IPS-18a (cell line): ENCODE data around the gene HHAT.

Source experiments
- H3K27ac ChIP-seq: one replicate; pipeline ENCODE4 v1.5.1; 2013; ENCODE audit warnings: low read length
- H3K27me3 ChIP-seq: one replicate; pipeline ENCODE4 v1.6.1; 2013; ENCODE audit warnings: mild to moderate bottlenecking, low read length; ENCODE audit not compliant: control insufficient read depth, insufficient read depth
- H3K36me3 ChIP-seq: one replicate; pipeline ENCODE4 v1.6.1; 2013; ENCODE audit warnings: low read depth, low read length; ENCODE audit not compliant: control insufficient read depth
- H3K4me1 ChIP-seq: one replicate; pipeline ENCODE4 v1.6.1; 2013; ENCODE audit warnings: low read depth, low read length; ENCODE audit not compliant: control insufficient read depth
- H3K4me3 ChIP-seq: one replicate; pipeline ENCODE4 v1.5.1; 2013; ENCODE audit warnings: low read length
- H3K9ac ChIP-seq: one replicate; pipeline ENCODE4 v1.6.1; 2013; ENCODE audit warnings: mild to moderate bottlenecking, low read length, moderate library complexity
- H3K9me3 ChIP-seq: one replicate; pipeline ENCODE4 v1.6.1; 2013; ENCODE audit warnings: low read depth, low read length; ENCODE audit not compliant: control insufficient read depth

Gene HHAT

DNA sequence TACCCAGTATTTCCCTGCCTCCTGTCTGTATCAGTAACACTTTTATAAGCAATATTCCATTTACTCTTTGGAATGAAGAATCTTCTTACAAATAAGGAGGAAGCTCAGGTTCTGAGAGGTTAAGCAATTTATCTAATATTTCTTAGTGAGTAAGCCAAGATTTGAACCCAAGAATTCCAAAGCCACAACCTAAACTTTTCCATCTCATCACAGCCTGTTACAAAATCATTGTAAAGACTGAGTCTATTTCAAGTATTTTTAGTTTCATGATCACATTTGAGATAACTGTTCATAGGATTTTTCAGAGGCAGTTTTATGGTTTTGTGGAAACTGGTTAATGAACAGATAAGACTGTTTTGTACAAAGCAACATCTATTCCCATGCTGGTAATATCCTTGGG is 29.8 kb upstream of the HHAT start:
- Histone ChIP-seq H3K36me3 (no peaks in the 10 kb centered on the region), H3K27me3 (peaks cover 4% of the 10 kb centered on the region), H3K9me3 (no peaks in the 10 kb centered on the region), H3K4me3 (no peak overlapping the region), H3K4me1 (peaks cover 17% of the 10 kb centered on the region), H3K9ac (no peak overlapping the region), H3K27ac (no peak overlapping the region)

DNA sequence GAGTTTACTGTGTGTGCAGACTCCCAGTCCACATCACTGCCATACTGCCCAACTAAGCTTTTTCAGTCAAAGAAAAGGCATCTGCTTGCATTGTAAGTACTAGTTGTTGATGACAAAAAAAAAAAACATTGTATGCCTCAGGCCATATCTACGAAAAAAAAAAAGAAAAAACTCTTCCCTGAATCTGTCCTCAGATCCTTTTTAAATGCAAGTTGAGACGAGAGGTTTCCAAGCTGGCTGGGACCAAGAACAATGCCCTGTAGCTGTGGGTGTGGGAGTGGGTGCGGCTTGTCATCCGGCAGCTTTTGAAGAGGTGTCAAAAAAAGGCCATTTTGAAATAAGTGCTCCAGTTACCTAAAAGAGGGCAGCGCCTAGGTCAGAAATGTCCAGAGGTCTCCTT is 29.2 kb upstream of the HHAT start:
- Histone ChIP-seq H3K9ac (no peak overlapping the region), H3K27me3 (peaks cover 2% of the 10 kb centered on the region), H3K4me3 (no peak overlapping the region), H3K36me3 (no peaks in the 10 kb centered on the region), H3K4me1 (peaks cover 17% of the 10 kb centered on the region), H3K27ac (no peak overlapping the region), H3K9me3 (no peaks in the 10 kb centered on the region)

DNA sequence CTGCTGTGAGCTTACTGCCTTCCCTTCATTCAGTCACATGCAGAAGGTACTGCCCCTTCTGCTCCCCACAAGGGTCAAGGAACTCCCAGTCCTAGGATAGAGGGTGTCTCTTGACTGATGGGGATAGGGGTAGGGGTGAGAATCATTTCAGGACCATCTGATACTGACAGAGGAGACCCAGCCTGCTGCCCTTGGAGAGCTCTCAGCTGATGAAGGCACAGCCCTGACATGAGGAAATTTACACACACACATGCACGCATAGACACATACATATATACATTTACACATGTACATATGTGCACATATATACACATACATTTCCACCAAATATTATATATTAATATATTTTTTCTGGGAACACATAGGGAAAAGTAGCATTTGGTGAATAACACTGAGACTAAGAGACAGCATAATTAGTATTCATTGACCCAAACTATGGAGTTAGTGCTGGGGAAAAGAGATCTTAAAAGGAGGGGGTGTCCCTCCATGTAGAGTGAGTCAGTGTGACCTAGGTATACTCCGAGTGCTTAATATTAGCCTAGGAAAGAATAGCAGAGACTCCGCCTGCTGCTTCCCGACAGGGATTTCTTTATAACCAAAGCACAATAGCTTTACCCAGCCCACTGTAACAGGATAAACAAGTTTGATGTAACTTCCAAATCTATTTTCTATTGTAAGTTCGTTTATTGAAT is 27.6 kb upstream of the HHAT start:
- Histone ChIP-seq H3K36me3 (no peaks in the 10 kb centered on the region), H3K27ac (no peak overlapping the region), H3K4me3 (no peak overlapping the region), H3K27me3 (no peaks in the 10 kb centered on the region), H3K4me1 (peaks cover 8% of the 10 kb centered on the region), H3K9me3 (no peaks in the 10 kb centered on the region), H3K9ac (no peak overlapping the region)

DNA sequence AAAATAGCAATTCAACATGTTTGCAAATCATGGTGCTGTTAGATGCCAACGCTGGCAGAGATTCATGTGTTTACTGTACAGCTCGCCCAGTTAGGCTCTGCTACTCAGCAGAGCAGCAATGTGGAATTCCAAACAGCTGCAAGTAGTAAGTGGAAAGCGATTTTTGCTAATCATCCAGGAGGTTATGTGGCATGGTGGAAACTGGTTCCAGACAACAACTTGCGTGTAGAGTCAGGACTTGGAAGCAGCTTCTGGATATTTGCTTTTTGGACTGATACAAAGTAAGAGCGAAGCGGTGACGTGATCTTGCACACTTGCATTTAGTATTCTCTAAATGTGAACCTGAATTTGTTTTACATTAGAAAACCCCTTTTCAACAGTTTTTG is 27.1 kb upstream of the HHAT start:
- no peak overlapping the region for H3K9ac ChIP-seq
- H3K4me1 ChIP-seq = peaks cover 8% of the 10 kb centered on the region
- H3K4me3 ChIP-seq = no peak overlapping the region
- H3K27me3 ChIP-seq = no peaks in the 10 kb centered on the region
- no peak overlapping the region for H3K27ac ChIP-seq
- H3K36me3 ChIP-seq = no peaks in the 10 kb centered on the region
- H3K9me3 ChIP-seq = no peaks in the 10 kb centered on the region

- Histone ChIP-seq H3K9ac (no peak overlapping the region), H3K4me3 (no peak overlapping the region), H3K9me3 (no peaks in the 10 kb centered on the region), H3K27ac (no peak overlapping the region), H3K4me1 (peaks cover 8% of the 10 kb centered on the region), H3K36me3 (no peaks in the 10 kb centered on the region), H3K27me3 (no peaks in the 10 kb centered on the region)
Measured at GRCh38 chr1:210302501-210302900, 26.2 kb upstream of the HHAT start.

DNA sequence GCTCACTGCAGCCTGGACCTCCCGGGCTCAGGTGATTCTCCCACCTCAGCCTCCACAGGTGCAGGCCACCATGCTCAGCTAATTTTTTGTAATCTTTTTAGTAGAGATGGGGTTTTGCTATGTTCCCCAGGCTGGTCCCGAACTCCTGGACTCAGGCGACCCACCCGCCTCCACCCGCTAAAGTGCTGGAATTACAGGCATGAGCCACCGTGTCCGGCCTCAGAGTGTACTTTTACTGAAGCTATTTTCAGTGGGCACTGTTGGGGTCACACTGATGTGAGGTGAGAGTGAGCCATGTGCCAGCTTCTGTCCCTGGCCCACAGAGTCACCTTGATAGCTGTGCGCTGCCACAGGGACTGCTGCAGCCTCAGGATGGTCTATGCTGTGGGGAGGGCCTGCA is 25.3 kb upstream of the HHAT start:
- Histone ChIP-seq H3K27ac (no peak overlapping the region), H3K36me3 (no peaks in the 10 kb centered on the region), H3K4me3 (no peak overlapping the region), H3K4me1 (peaks cover 8% of the 10 kb centered on the region), H3K27me3 (no peaks in the 10 kb centered on the region), H3K9me3 (no peaks in the 10 kb centered on the region), H3K9ac (no peak overlapping the region)

DNA sequence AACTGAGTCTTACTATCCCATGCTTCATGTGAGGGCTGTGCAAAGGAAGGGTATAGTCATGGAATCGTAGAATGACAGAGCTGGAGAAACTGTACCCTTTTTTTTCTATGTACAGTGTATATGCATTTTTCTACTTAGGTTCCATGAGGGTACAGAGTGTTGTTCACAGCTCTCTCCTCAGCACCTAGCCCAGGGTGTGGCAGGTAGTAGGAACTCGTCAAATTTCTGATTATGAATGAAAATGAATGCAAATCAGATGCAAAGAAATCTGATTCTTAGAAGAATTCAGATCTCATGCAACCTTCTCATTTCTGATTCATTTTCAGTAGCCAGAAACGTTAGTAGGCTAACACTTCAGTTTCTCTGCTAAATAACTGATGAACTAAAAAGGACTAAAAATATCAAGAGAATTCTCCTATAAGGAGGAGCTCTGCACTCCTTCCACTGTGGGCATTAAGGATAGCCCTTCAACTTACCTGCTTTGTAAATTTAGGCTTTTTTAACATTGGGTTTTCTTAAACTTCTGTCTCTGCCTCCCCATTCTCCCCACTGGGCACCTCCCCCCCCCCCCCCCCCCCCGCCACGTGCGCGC is 18.0 kb upstream of the HHAT start:
- peak overlapping the region; percentile 8 for H3K4me3 ChIP-seq
- no peak overlapping the region for H3K9ac ChIP-seq
- no peak overlapping the region for H3K27ac ChIP-seq

GRCh38 chr1:210311726-210312493 is 16.8 kb upstream of the HHAT start:
- peaks cover 18% of the 10 kb centered on the region for H3K27me3 ChIP-seq
- no peaks in the 10 kb centered on the region for H3K4me1 ChIP-seq
- H3K9ac ChIP-seq = no peak overlapping the region
- H3K4me3 ChIP-seq = peak overlapping the region; percentile 52
- no peaks in the 10 kb centered on the region for H3K9me3 ChIP-seq
- no peak overlapping the region for H3K27ac ChIP-seq
- no peaks in the 10 kb centered on the region for H3K36me3 ChIP-seq

More for the DNA sequence above, 18.0 kb upstream of the HHAT start:
- Histone ChIP-seq H3K4me1 (no peaks in the 10 kb centered on the region), H3K27me3 (peaks cover 18% of the 10 kb centered on the region), H3K9me3 (no peaks in the 10 kb centered on the region), H3K36me3 (no peaks in the 10 kb centered on the region)

- H3K9me3 ChIP-seq = no peaks in the 10 kb centered on the region
- no peak overlapping the region for H3K9ac ChIP-seq
- H3K4me3 ChIP-seq = no peak overlapping the region
- no peaks in the 10 kb centered on the region for H3K36me3 ChIP-seq
- peaks cover 18% of the 10 kb centered on the region for H3K27me3 ChIP-seq
- H3K27ac ChIP-seq = no peak overlapping the region
- no peaks in the 10 kb centered on the region for H3K4me1 ChIP-seq
Measured at GRCh38 chr1:210313046-210313595, 15.6 kb upstream of the HHAT start.

- Histone ChIP-seq H3K27me3 (peaks cover 18% of the 10 kb centered on the region), H3K9ac (no peak overlapping the region), H3K4me3 (no peak overlapping the region), H3K4me1 (no peaks in the 10 kb centered on the region), H3K36me3 (no peaks in the 10 kb centered on the region), H3K9me3 (no peaks in the 10 kb centered on the region), H3K27ac (no peak overlapping the region)
Measured at GRCh38 chr1:210313921-210314320, 14.8 kb upstream of the HHAT start.

GRCh38 chr1:210315529-210315928 is 13.2 kb upstream of the HHAT start:
- Histone ChIP-seq H3K4me3 (no peak overlapping the region), H3K9me3 (no peaks in the 10 kb centered on the region), H3K27me3 (peaks cover 18% of the 10 kb centered on the region), H3K9ac (no peak overlapping the region), H3K27ac (no peak overlapping the region), H3K36me3 (no peaks in the 10 kb centered on the region), H3K4me1 (no peaks in the 10 kb centered on the region)
